ENCODE measurements around the gene ZKSCAN2.

GRCh38 chr16:25217112-25217511, 40.5 kb downstream of the ZKSCAN2 start:
- TF ChIP-seq CTCF (IDR thresholded peaks at IDR 0.05; ENCODE audit: insufficient read depth, low read depth, low read length) (no peak), EZH2 (IDR thresholded peaks at IDR 0.05; ENCODE audit: insufficient read depth, low read length) (no peak)

Measured in astrocyte (in vitro differentiated cells and primary cell).